CD14-positive monocyte (primary cell): ENCODE data around the gene FAM20C. TPM values are rescaled to one million over a fixed set of nuclear protein-coding genes. Genes with fewer than 3 reads are reported as not detected.
A peak's percentile ranks its signal among the peaks of the same experiment; 100 is the strongest.

Experiments
- DNase-seq, 3 donors: peaks; one replicate each; pipeline ENCODE4 v3.0.0-alpha.2; 2011 to 2022
- H2AFZ ChIP-seq: 2 replicates; pipeline ENCODE4 v1.6.0; 2012; ENCODE audit warnings: mild to moderate bottlenecking, low read depth, low read length, inconsistent platforms; ENCODE audit not compliant: insufficient read depth, poor library complexity, severe bottlenecking
- H3K27ac ChIP-seq, 2 donors: 1 replicate in 1 of 2; 2 replicates in 1 of 2; pipeline ENCODE4 v1.5.1; 2012 to 2013; ENCODE audit warnings: low read length in 2 of 2, control low read depth in 1 of 2, inconsistent platforms in 1 of 2, low read depth in 1 of 2, mild to moderate bottlenecking in 1 of 2
- H3K27me3 ChIP-seq, 2 donors: one replicate each; pipeline versions ENCODE4 v1.6.0 to v1.6.1; 2011 to 2013; ENCODE audit warnings: low read length in 2 of 2; ENCODE audit not compliant: control insufficient read depth in 2 of 2, insufficient read depth in 2 of 2
- H3K36me3 ChIP-seq, 2 donors: replicated peaks in 1 of 2; 1 replicate in 1 of 2; 2 replicates in 1 of 2; pipeline versions ENCODE4 v1.5.1 to v1.6.1; 2012 to 2013; ENCODE audit warnings: low read length in 2 of 2, control low read depth in 1 of 2, inconsistent platforms in 1 of 2, mild to moderate bottlenecking in 1 of 2; ENCODE audit not compliant: insufficient read depth in 2 of 2, control insufficient read depth in 1 of 2
- H3K4me1 ChIP-seq, 2 donors: 1 replicate in 1 of 2; 2 replicates in 1 of 2; pipeline versions ENCODE4 v1.5.1 to v1.6.1; 2012 to 2013; ENCODE audit warnings: low read length in 2 of 2, control low read depth in 1 of 2, inconsistent platforms in 1 of 2, mild to moderate bottlenecking in 1 of 2, moderate library complexity in 1 of 2; ENCODE audit not compliant: insufficient read depth in 2 of 2, control insufficient read depth in 1 of 2
- H3K4me2 ChIP-seq: replicated peaks from 2 replicates; pipeline ENCODE3; 2012; ENCODE audit warnings: low read length, moderate library complexity, mild to moderate bottlenecking; ENCODE audit not compliant: poor library complexity, severe bottlenecking; ENCODE audit errors: extremely low read depth
- H3K4me3 ChIP-seq, 3 experiments: fragments of 200-600 bp in 1 of 3; sonication (generic) in 1 of 3; replicated peaks in 1 of 3; 1 replicate in 2 of 3; 2 replicates in 1 of 3; pipeline ENCODE4 v1.5.1; 2011 to 2013; ENCODE audit warnings: low read length in 3 of 3, mild to moderate bottlenecking in 3 of 3, control low read depth in 2 of 3, low read depth in 2 of 3, inconsistent platforms in 1 of 3, moderate library complexity in 1 of 3
- H3K79me2 ChIP-seq: 2 replicates; pipeline ENCODE4 v1.6.0; 2012; ENCODE audit warnings: mild to moderate bottlenecking, control low read depth, inconsistent platforms, low read length, moderate library complexity; ENCODE audit not compliant: insufficient read depth
- H3K9ac ChIP-seq: 2 replicates; pipeline ENCODE4 v1.6.0; 2017; ENCODE audit warnings: low read length, mild to moderate bottlenecking; ENCODE audit not compliant: insufficient read depth, poor library complexity, severe bottlenecking
- H3K9me3 ChIP-seq, 2 donors: replicated peaks in 1 of 2; 1 replicate in 1 of 2; 2 replicates in 1 of 2; pipeline versions ENCODE4 v1.5.1 to v1.6.1; 2012 to 2013; ENCODE audit warnings: low read length in 2 of 2, control low read depth in 1 of 2; ENCODE audit not compliant: control insufficient read depth in 1 of 2, insufficient read depth in 1 of 2
- H4K20me1 ChIP-seq: 2 replicates; pipeline ENCODE4 v1.6.0; 2012; ENCODE audit warnings: mild to moderate bottlenecking, low read length, control low read depth, moderate library complexity; ENCODE audit not compliant: insufficient read depth
- H3K27ac Mint-ChIP-seq, 7 donors: one replicate each; pipeline ENCODE4 v1.8.0; 2020; ENCODE audit warnings: mild to moderate bottlenecking in 7 of 7, mixed read lengths in 7 of 7, moderate library complexity in 6 of 7, inconsistent platforms in 2 of 7
- H3K27me3 Mint-ChIP-seq, 3 donors: one replicate each; pipeline ENCODE4 v1.8.0; 2021 to 2022; ENCODE audit warnings: low read depth in 3 of 3, mild to moderate bottlenecking in 3 of 3, mixed read lengths in 3 of 3, moderate library complexity in 3 of 3, inconsistent platforms in 1 of 3
- H3K36me3 Mint-ChIP-seq, 2 donors: one replicate each; pipeline ENCODE4 v1.8.0; 2020; ENCODE audit warnings: mixed read lengths in 2 of 2, inconsistent platforms in 1 of 2, mild to moderate bottlenecking in 1 of 2
- H3K4me1 Mint-ChIP-seq: one replicate; pipeline ENCODE4 v1.8.0; 2020; ENCODE audit warnings: mild to moderate bottlenecking, mixed read lengths
- H3K4me3 Mint-ChIP-seq, 2 donors: one replicate each; pipeline ENCODE4 v1.8.0; 2020; ENCODE audit warnings: mild to moderate bottlenecking in 2 of 2, mixed read lengths in 2 of 2, moderate library complexity in 1 of 2
- H3K9me3 Mint-ChIP-seq, 7 donors: one replicate each; pipeline ENCODE4 v1.8.0; 2020 to 2022; ENCODE audit warnings: mixed read lengths in 7 of 7, mild to moderate bottlenecking in 6 of 7, moderate library complexity in 6 of 7, inconsistent platforms in 2 of 7
- whole genome bisulfite sequencing: methylation state at CpG from one replicate; pipeline ENCODE4 v1.1.5; 2013; ENCODE audit warnings: missing lambda C conversion rate; ENCODE audit not compliant: insufficient coverage; 5-methylcytosine and 5-hydroxymethylcytosine counted together
- intact Hi-C, 2 donors: fragments of 100-400 bp; cut with micrococcal nuclease; formaldehyde crosslinking; loops; one replicate each; pipeline versions ENCODE4 v1.15.0 to v1.15.1; 2023
- polyA plus RNA-seq, 3 donors: library from polyadenylated mRNA; depleted of rRNA in 1 of 3; unstranded in 2 of 3; stranded (reverse) in 1 of 3; fragments of 300-500 nt in 2 of 3; fragments of >200 nt in 1 of 3; fragmentation: Illumina TruSeq in 2 of 3; gene quantifications; 1 replicate in 2 of 3; 2 replicates in 1 of 3; pipeline ENCODE4 v1.2.3, GENCODE V29; 2012 to 2021
- TF ChIP-seq, protein P1 (sequence below): fragments of 200-600 bp; IDR thresholded peaks from one replicate; pipeline ENCODE4 v1.8.0; 2022; ENCODE audit warnings: antibody characterized with exemption, mild to moderate bottlenecking

Gene FAM20C
- polyA plus RNA-seq, 3 donors: 1.2 to 32.2 (median 1.5) TPM

- no peak overlapping the region for H3K27ac Mint-ChIP-seq
- WGBS: 83% methylated on average over 4 of the region's 4 CpGs
These were observed 2.7 kb upstream of the FAM20C start for GRCh38 chr7:189719-190118.

DNA sequence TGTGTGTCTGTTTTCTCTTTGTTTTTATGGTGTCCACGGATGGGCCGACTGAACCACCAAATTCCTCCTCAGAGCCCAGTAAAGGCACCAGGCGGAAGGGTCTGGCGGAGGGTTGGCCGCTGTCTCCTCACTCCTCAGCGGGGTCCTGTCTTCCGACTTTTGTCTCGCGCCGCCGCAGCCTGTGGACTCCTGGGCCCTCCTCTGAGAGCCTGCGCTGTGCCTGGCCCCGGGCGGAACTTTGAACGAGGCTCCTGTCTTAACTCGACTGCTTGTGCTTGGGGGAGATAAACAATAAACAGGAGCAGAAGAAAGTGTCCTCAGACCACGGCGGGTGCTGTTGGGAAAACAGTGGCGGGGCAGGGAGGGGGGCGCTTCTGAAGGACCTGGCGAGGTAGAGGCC lies 2.2 kb upstream of the FAM20C start:
- TF ChIP-seq, protein P1, sequence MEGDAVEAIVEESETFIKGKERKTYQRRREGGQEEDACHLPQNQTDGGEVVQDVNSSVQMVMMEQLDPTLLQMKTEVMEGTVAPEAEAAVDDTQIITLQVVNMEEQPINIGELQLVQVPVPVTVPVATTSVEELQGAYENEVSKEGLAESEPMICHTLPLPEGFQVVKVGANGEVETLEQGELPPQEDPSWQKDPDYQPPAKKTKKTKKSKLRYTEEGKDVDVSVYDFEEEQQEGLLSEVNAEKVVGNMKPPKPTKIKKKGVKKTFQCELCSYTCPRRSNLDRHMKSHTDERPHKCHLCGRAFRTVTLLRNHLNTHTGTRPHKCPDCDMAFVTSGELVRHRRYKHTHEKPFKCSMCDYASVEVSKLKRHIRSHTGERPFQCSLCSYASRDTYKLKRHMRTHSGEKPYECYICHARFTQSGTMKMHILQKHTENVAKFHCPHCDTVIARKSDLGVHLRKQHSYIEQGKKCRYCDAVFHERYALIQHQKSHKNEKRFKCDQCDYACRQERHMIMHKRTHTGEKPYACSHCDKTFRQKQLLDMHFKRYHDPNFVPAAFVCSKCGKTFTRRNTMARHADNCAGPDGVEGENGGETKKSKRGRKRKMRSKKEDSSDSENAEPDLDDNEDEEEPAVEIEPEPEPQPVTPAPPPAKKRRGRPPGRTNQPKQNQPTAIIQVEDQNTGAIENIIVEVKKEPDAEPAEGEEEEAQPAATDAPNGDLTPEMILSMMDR: no peak
- Histone ChIP-seq H3K9ac (no peak overlapping the region), H4K20me1 (peaks cover 26% of the 10 kb centered on the region), H3K4me2 (no peak overlapping the region), H3K4me1 (peaks cover 23 to 34% of the 10 kb centered on the region in 2 donors), H3K27me3 (peaks cover 0 to 18% of the 10 kb centered on the region in 2 donors), H3K36me3 (peaks cover 3 to 4% of the 10 kb centered on the region in 2 donors), H3K9me3 (no peaks in the 10 kb centered on the region), H3K4me3 (no peak overlapping the region), H2AFZ (no peak overlapping the region), H3K27ac (no peak overlapping the region), H3K79me2 (peaks cover 19% of the 10 kb centered on the region)
- Mint-ChIP-seq H3K4me3 (peak overlapping the region in 1 of 2 donors; percentile 91), H3K27ac (peak overlapping the region in 1 of 7 donors; percentile 51), H3K36me3 (peaks cover 24 to 29% of the 10 kb centered on the region in 2 donors), H3K27me3 (peaks cover 16 to 37% (median 20%) of the 10 kb centered on the region in 3 donors), H3K4me1 (peaks cover 29% of the 10 kb centered on the region), H3K9me3 (no peaks in the 10 kb centered on the region)
- WGBS: 92% methylated on average over 19 of the region's 21 CpGs
- no peak for DNase-seq
- intact Hi-C loops: loop anchor here (5.0 kb wide), 2 partner anchors 38 to 73 kb away; no protein-coding TSS in a partner anchor

More at GRCh38 chr7:189719-190118, 2.7 kb upstream of the FAM20C start:
- intact Hi-C loops: loop anchor here (5.0 kb wide), 2 partner anchors 37 to 72 kb away; no protein-coding TSS in a partner anchor
- peaks cover 0 to 18% of the 10 kb centered on the region in 2 donors for H3K27me3 ChIP-seq
- Mint-ChIP-seq H3K4me1 (peaks cover 24% of the 10 kb centered on the region), H3K27me3 (peaks cover 16 to 39% (median 16%) of the 10 kb centered on the region in 3 donors), H3K4me3 (no peak overlapping the region), H3K36me3 (peaks cover 19 to 25% of the 10 kb centered on the region in 2 donors), H3K9me3 (no peaks in the 10 kb centered on the region)
- no peaks in the 10 kb centered on the region for H3K36me3 ChIP-seq
- H3K4me2 ChIP-seq: no peak overlapping the region
- no peak for DNase-seq
- peaks cover 14% of the 10 kb centered on the region for H3K79me2 ChIP-seq
- no peak overlapping the region for H2AFZ ChIP-seq
- no peak overlapping the region for H3K4me3 ChIP-seq
- H3K9ac ChIP-seq: no peak overlapping the region
- H3K27ac ChIP-seq: no peak overlapping the region
- peaks cover 18 to 29% of the 10 kb centered on the region in 2 donors for H3K4me1 ChIP-seq
- TF ChIP-seq, protein P1: no peak
- peaks cover 21% of the 10 kb centered on the region for H4K20me1 ChIP-seq
- no peaks in the 10 kb centered on the region for H3K9me3 ChIP-seq
